Measurements from ENCODE around the gene LRIG1.

The LRIG1 gene

GRCh38 chr3:66361356-66361755 lies 139.5 kb downstream of the LRIG1 start:
- DNase-seq (ENCODE audit: low spot score): no peak
- H3K27ac ChIP-seq: no peak overlapping the region
- H3K4me3 ChIP-seq: no peak overlapping the region
- no peak for TF ChIP-seq CTCF (IDR thresholded peaks at IDR 0.05)

- no peak overlapping the region for H3K27ac ChIP-seq
- no peak overlapping the region for H3K4me3 ChIP-seq
- TF ChIP-seq CTCF (IDR thresholded peaks at IDR 0.05): no peak
- no peak for DNase-seq (ENCODE audit: low spot score)
Observed at GRCh38 chr3:66355997-66356396, 144.8 kb downstream of the LRIG1 start.

- DNase-seq (ENCODE audit: low spot score): no peak
- Histone ChIP-seq H3K4me3 (no peak overlapping the region), H3K27ac (no peak overlapping the region)
- no peak for TF ChIP-seq CTCF (IDR thresholded peaks at IDR 0.05)
Observed at GRCh38 chr3:66355394-66355793, 145.4 kb downstream of the LRIG1 start.

- no peak for TF ChIP-seq CTCF (IDR thresholded peaks at IDR 0.05)
- DNase-seq (ENCODE audit: low spot score): no peak
- Histone ChIP-seq H3K27ac (no peak overlapping the region), H3K4me3 (no peak overlapping the region)
Observed at GRCh38 chr3:66354001-66354400, 146.8 kb downstream of the LRIG1 start.

- H3K4me3 ChIP-seq: no peak overlapping the region
- H3K27ac ChIP-seq: no peak overlapping the region
- no peak for DNase-seq (ENCODE audit: low spot score)
- no peak for TF ChIP-seq CTCF (IDR thresholded peaks at IDR 0.05)
Observed at GRCh38 chr3:66353530-66353929, 147.3 kb downstream of the LRIG1 start.

GRCh38 chr3:66353039-66353438 lies 147.8 kb downstream of the LRIG1 start:
- Histone ChIP-seq H3K27ac (no peak overlapping the region), H3K4me3 (no peak overlapping the region)
- no peak for TF ChIP-seq CTCF (IDR thresholded peaks at IDR 0.05)
- DNase-seq (ENCODE audit: low spot score): no peak

- TF ChIP-seq CTCF (IDR thresholded peaks at IDR 0.05): no peak
- no peak for DNase-seq (ENCODE audit: low spot score)
- no peak overlapping the region for H3K27ac ChIP-seq
- H3K4me3 ChIP-seq: no peak overlapping the region
Observed at GRCh38 chr3:66350601-66351000, 150.2 kb downstream of the LRIG1 start.

Measured in coronary artery (tissue), 2 donors.